NCI-H1092 (cell line): ENCODE results near the gene SHANK3.

Source experiments
- DNase-seq: peaks from one replicate; lab custom pipeline; 2025; lab: John Stamatoyannopoulos, UW

Gene SHANK3

DNA sequence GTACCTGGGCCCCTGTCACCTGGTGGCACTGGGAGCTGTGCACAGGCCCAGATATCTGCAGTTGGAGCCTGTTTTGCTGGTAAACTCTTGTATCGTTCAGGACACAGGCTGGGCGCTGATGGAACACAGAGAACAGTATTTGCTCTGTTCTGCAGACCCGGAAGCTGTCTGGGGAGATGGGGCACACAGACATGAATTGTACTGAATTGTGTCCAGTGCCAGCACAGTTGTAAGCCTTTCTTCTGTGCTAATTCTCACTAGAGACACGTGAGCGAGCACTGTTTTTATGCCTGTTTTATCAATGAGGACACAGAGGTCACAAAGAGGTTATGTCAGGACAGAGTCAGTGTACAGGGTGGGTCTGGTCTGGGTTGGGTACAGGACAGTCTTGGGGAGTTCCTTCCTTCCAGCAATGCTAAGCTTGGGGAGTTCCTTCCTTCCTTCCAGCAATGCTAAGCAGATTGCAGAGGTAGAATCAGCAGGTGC, 41.0 kb downstream of the SHANK3 start:
- no peak for DNase-seq

- DNase-seq: no peak
Measured at GRCh38 chr22:50714150-50714549, 41.5 kb downstream of the SHANK3 start.

DNA sequence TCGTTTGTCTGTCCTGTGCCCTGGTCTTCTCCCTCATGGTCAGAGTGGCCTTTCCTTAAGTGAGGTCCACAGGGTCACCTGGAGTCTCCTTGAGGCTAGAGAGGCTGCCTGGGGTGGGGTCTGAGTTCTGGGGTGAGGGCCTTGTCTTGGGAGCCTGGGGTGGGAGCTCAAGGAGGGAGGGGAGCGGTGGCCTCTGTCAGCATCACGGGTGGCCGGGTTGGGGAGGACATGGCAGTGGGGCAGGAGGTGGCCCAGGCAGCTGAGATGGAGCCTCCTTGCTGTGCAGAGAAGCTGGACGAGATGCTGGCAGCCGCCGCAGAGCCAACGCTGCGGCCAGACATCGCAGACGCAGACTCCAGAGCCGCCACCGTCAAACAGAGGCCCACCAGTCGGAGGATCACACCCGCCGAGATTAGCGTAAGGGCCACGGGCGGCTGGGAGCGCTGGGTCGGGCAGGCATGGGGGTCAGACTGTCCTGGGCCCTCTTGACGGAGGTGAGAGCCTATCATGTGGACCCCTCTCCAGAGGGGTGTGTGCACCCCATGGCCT, 42.1 kb downstream of the SHANK3 start:
- DNase-seq: no peak

DNA sequence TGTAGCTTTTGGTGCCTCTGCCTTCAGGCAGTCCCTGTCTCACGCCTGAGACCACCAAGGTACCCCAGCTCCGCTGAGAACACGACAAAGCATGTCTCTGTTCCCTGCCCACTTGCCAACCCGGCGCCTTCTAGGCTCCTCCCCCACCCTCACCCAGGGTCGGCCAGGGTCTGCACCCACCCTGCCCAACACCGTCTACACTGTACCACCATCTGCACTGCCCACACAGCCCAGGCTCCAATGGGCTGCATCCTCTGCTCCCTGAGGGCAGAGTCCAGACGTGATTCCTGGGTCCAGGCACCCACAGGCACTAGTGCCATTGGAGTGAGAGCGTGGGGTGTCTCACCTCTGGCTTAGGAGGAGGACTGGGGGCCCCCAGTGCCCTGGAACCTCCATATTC, 42.6 kb downstream of the SHANK3 start:
- DNase-seq: no peak

- DNase-seq: no peak
Measured at GRCh38 chr22:50715776-50716175, 43.2 kb downstream of the SHANK3 start.

GRCh38 chr22:50716290-50717024, 43.8 kb downstream of the SHANK3 start:
- DNase-seq: no peak

GRCh38 chr22:50717709-50718351, 45.2 kb downstream of the SHANK3 start:
- no peak for DNase-seq

- no peak for DNase-seq
Measured at GRCh38 chr22:50718352-50718709, 45.7 kb downstream of the SHANK3 start.

DNA sequence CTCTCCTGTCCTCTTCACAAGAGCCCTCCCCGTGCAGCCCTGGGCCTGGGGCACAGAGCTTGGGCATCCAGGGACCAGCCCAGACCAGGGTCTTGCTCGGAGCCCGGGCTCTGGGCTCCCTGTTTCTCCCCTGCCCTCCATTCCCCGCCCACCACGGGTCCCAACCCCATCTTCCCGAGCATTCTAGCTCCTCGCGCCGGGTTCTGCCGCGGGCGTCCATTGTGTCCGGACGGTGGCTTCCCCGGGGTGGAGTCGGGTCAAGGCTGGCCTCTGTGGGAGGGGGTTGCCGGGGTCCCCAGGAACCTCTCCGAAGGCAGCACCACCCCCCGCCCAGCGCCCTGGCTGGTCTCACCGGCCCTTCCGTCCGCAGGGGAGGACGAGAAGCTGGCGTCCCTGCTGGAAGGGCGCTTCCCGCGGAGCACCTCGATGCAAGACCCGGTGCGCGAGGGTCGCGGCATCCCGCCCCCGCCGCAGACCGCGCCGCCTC, 47.2 kb downstream of the SHANK3 start:
- DNase-seq: no peak

DNA sequence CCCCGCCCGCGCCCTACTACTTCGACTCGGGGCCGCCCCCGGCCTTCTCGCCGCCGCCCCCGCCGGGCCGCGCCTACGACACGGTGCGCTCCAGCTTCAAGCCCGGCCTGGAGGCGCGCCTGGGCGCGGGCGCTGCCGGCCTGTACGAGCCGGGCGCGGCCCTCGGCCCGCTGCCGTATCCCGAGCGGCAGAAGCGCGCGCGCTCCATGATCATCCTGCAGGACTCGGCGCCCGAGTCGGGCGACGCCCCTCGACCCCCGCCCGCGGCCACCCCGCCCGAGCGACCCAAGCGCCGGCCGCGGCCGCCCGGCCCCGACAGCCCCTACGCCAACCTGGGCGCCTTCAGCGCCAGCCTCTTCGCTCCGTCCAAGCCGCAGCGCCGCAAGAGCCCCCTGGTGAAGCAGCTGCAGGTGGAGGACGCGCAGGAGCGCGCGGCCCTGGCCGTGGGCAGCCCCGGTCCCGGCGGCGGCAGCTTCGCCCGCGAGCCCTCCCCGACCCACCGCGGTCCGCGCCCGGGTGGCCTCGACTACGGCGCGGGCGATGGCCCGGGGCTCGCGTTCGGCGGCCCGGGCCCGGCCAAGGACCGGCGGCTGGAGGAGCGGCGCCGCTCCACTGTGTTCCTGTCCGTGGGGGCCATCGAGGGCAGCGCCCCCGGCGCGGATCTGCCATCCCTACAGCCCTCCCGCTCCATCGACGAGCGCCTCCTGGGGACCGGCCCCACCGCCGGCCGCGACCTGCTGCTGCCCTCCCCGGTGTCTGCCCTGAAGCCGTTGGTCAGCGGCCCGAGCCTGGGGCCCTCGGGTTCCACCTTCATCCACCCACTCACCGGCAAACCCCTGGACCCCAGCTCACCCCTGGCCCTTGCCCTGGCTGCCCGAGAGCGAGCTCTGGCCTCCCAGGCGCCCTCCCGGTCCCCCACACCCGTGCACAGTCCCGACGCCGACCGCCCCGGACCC, 48.0 kb downstream of the SHANK3 start:
- no peak for DNase-seq

GRCh38 chr22:50721257-50721844, 48.7 kb downstream of the SHANK3 start:
- DNase-seq: no peak

DNA sequence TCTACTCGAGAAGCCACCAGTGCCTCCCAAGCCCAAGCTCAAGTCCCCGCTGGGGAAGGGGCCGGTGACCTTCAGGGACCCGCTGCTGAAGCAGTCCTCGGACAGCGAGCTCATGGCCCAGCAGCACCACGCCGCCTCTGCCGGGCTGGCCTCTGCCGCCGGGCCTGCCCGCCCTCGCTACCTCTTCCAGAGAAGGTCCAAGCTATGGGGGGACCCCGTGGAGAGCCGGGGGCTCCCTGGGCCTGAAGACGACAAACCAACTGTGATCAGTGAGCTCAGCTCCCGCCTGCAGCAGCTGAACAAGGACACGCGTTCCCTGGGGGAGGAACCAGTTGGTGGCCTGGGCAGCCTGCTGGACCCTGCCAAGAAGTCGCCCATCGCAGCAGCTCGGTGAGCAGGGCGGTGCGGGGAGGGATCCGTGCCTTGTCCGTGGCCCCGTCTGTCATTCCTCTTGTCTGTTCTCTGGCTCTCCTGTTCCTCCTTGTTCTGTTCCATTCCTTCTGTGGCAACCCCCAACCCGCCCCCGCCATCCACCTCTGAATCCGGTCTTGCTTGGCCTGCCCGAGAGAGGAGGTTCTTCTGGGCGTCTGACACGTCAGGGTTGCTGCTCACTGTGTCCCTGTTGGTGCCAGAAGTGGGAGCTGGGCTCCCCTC, 49.6 kb downstream of the SHANK3 start:
- DNase-seq: no peak
